Mucosa of gallbladder (tissue), 1 donor: ENCODE measurements around the gene CDH8. TPM values are rescaled to one million over a fixed set of nuclear protein-coding genes. Genes with fewer than 3 reads are reported as not detected.
"Not testable (repeated sequence)": the region's sequence is repeated elsewhere in the genome, so short reads cannot be mapped to it uniquely, and the experiment has no call there.

Source experiments
- DNase-seq: peaks from one replicate; pipeline ENCODE4 v3.0.0-alpha.2; 2020; ENCODE audit warnings: low spot score
- total RNA-seq: library from RNA; stranded (reverse); gene quantifications from one replicate; pipeline ENCODE4 v1.2.1, GENCODE V29; 2021
- donor health status: DM: no; HTN: no; CAD: no.

CDH8 gene
- total RNA-seq, 1 donor from 2014 or later, result 0.43 TPM

GRCh38 chr16:61791464-61791863 lies 244.8 kb downstream of the CDH8 start:
- no peak for DNase-seq

- DNase-seq, result not testable (repeated sequence)
These were observed 254.4 kb downstream of the CDH8 start for GRCh38 chr16:61781855-61782254.

GRCh38 chr16:61780161-61780560 lies 256.1 kb downstream of the CDH8 start:
- no peak for DNase-seq

GRCh38 chr16:61770301-61770700 lies 265.9 kb downstream of the CDH8 start:
- DNase-seq, result no peak

GRCh38 chr16:61763991-61764390 lies 272.2 kb downstream of the CDH8 start:
- no peak for DNase-seq

GRCh38 chr16:61763013-61763412 lies 273.2 kb downstream of the CDH8 start:
- DNase-seq, result no peak

- no peak for DNase-seq
These were observed 305.2 kb downstream of the CDH8 start for GRCh38 chr16:61730997-61731396.

GRCh38 chr16:61726701-61727100 lies 309.5 kb downstream of the CDH8 start:
- no peak for DNase-seq

- DNase-seq, result no peak
These were observed 310.1 kb downstream of the CDH8 start for GRCh38 chr16:61726125-61726524.

GRCh38 chr16:61721544-61721943 lies 314.7 kb downstream of the CDH8 start:
- no peak for DNase-seq

- DNase-seq, result no peak
These were observed 320.8 kb downstream of the CDH8 start for GRCh38 chr16:61715393-61715792.

- no peak for DNase-seq
These were observed 322.5 kb downstream of the CDH8 start for GRCh38 chr16:61713787-61714186.

GRCh38 chr16:61699640-61700039 lies 336.6 kb downstream of the CDH8 start:
- DNase-seq, result not testable (repeated sequence)

GRCh38 chr16:61684541-61684940 lies 351.7 kb downstream of the CDH8 start:
- no peak for DNase-seq

- DNase-seq, result no peak
These were observed 354.6 kb downstream of the CDH8 start for GRCh38 chr16:61681673-61682072.

- no peak for DNase-seq
These were observed 355.1 kb downstream of the CDH8 start for GRCh38 chr16:61681124-61681523.

GRCh38 chr16:61678182-61678581 lies 358.1 kb downstream of the CDH8 start:
- no peak for DNase-seq

GRCh38 chr16:61677776-61678175 lies 358.5 kb downstream of the CDH8 start:
- no peak for DNase-seq

GRCh38 chr16:61676740-61677139 lies 359.5 kb downstream of the CDH8 start:
- no peak for DNase-seq

GRCh38 chr16:61671161-61671560 lies 365.1 kb downstream of the CDH8 start:
- DNase-seq, result no peak

GRCh38 chr16:61665512-61665911 lies 370.7 kb downstream of the CDH8 start:
- DNase-seq, result no peak

GRCh38 chr16:61659936-61660335 lies 376.3 kb downstream of the CDH8 start:
- no peak for DNase-seq

GRCh38 chr16:61654962-61655361 lies 381.3 kb downstream of the CDH8 start:
- DNase-seq, result no peak

GRCh38 chr16:61653544-61653943 lies 382.7 kb downstream of the CDH8 start:
- no peak for DNase-seq

GRCh38 chr16:61645561-61645960 lies 390.7 kb downstream of the CDH8 start:
- no peak for DNase-seq
